Gastroesophageal sphincter (tissue), 3 donors: ENCODE data around the gene PDE5A.

Source experiments
- EP300 ChIP-seq: sonication (generic); formaldehyde crosslinking; IDR thresholded peaks from one replicate; pipeline ENCODE4 v1.6.1; 2017; ENCODE audit warnings: antibody characterized with exemption, mild to moderate bottlenecking
- POLR2A ChIP-seq, 2 donors: fragments of 450-650 bp; IDR thresholded peaks; one replicate each; pipeline ENCODE4 v1.6.1; 2017; ENCODE audit warnings: antibody characterized with exemption in 2 of 2, mild to moderate bottlenecking in 2 of 2, moderate library complexity in 1 of 2
- POLR2AphosphoS5 ChIP-seq: sonication (generic); formaldehyde crosslinking; IDR thresholded peaks from one replicate; pipeline ENCODE4 v1.6.1; 2017; ENCODE audit warnings: antibody characterized with exemption
- TF ChIP-seq, protein P1 (sequence below), 4 experiments: fragments of 200-600 bp in 2 of 4; fragments of 450-650 bp in 2 of 4; sonication (generic) in 1 of 4; IDR thresholded peaks; one replicate each; pipeline ENCODE4 v1.5.1; 2017 to 2019; ENCODE audit warnings: antibody characterized with exemption in 4 of 4, mild to moderate bottlenecking in 2 of 4, moderate library complexity in 2 of 4

DNA sequence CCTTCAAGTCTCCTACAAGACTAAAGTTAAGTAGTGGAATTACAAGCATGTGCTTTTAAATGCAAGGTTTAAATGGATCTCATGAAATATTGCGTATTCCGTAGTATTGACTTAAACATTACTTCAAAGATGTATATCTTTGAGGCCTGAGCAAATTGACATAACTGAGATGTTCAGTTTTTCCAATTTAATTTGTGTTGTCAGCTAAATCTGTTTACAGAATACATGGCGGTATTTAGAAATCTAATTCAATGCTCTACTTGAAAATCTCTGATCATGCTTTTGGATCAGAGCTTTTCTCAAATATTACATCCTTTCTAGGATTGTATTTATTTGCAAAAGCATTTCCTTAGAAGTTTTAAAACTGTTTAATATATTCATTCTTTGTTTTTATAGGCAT, 47.5 kb upstream of the PDE5A start:
- TF ChIP-seq POLR2A (IDR thresholded peaks at IDR 0.05) (no peak), POLR2AphosphoS5 (no peak), EP300 (no peak)
- TF ChIP-seq, protein P1, sequence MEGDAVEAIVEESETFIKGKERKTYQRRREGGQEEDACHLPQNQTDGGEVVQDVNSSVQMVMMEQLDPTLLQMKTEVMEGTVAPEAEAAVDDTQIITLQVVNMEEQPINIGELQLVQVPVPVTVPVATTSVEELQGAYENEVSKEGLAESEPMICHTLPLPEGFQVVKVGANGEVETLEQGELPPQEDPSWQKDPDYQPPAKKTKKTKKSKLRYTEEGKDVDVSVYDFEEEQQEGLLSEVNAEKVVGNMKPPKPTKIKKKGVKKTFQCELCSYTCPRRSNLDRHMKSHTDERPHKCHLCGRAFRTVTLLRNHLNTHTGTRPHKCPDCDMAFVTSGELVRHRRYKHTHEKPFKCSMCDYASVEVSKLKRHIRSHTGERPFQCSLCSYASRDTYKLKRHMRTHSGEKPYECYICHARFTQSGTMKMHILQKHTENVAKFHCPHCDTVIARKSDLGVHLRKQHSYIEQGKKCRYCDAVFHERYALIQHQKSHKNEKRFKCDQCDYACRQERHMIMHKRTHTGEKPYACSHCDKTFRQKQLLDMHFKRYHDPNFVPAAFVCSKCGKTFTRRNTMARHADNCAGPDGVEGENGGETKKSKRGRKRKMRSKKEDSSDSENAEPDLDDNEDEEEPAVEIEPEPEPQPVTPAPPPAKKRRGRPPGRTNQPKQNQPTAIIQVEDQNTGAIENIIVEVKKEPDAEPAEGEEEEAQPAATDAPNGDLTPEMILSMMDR (IDR thresholded peaks at IDR 0.05): no peak
